KMS-11 (cell line): ENCODE data around the gene MNAT1.

Experiments used
- H2AFZ ChIP-seq: fragments of 200-600 bp; sonication (generic); 2 replicates; pipeline ENCODE4 v1.6.1; 2016; ENCODE audit warnings: antibody characterized with exemption, mixed run types, low read depth
- H3K27ac ChIP-seq: fragments of 200-600 bp; sonication (generic); 2 replicates; pipeline ENCODE4 v1.6.1; 2016; ENCODE audit warnings: mild to moderate bottlenecking, mixed run types
- H3K27me3 ChIP-seq: fragments of 200-600 bp; sonication (generic); 2 replicates; pipeline ENCODE4 v1.6.1; 2017; ENCODE audit warnings: mild to moderate bottlenecking, low read depth, mixed run types, moderate library complexity; ENCODE audit not compliant: insufficient read depth
- H3K36me3 ChIP-seq: fragments of 200-600 bp; sonication (generic); 2 replicates; pipeline ENCODE4 v1.6.1; 2017; ENCODE audit warnings: mild to moderate bottlenecking, mixed run types; ENCODE audit not compliant: insufficient read depth
- H3K4me1 ChIP-seq: fragments of 200-600 bp; sonication (generic); 2 replicates; pipeline ENCODE4 v1.6.1; 2016; ENCODE audit warnings: mild to moderate bottlenecking, low read depth, mixed run types; ENCODE audit not compliant: poor library complexity, severe bottlenecking
- H3K4me2 ChIP-seq: fragments of 200-600 bp; sonication (generic); 2 replicates; pipeline ENCODE4 v1.7.0; 2016; ENCODE audit warnings: mild to moderate bottlenecking, mixed run types
- H3K4me3 ChIP-seq: fragments of 200-600 bp; sonication (generic); IDR thresholded peaks from 2 replicates; pipeline ENCODE4 v1.6.1; 2017; ENCODE audit warnings: low read depth, low read length, mixed read lengths; ENCODE audit not compliant: insufficient read depth
- H3K79me2 ChIP-seq: fragments of 200-600 bp; sonication (generic); 2 replicates; pipeline ENCODE4 v1.6.1; 2016; ENCODE audit warnings: low read depth, mixed run types; ENCODE audit not compliant: insufficient read depth
- H3K9ac ChIP-seq: fragments of 200-600 bp; sonication (generic); 2 replicates; pipeline ENCODE4 v1.6.1; 2016; ENCODE audit warnings: mild to moderate bottlenecking, mixed run types
- H4K20me1 ChIP-seq: fragments of 200-600 bp; sonication (generic); 2 replicates; pipeline ENCODE4 v1.6.1; 2016; ENCODE audit warnings: mild to moderate bottlenecking, mixed run types; ENCODE audit not compliant: insufficient read depth
- CTCF ChIP-seq: fragments of 200-600 bp; sonication (generic); conservative IDR thresholded peaks from 2 replicates; pipeline ENCODE4 v1.6.1; 2017; ENCODE audit warnings: low read depth, mild to moderate bottlenecking, antibody characterized with exemption, low read length, moderate library complexity, mixed read lengths

MNAT1 gene

GRCh38 chr14:60786905-60787304 is 52.3 kb downstream of the MNAT1 start:
- no peaks in the 10 kb centered on the region for H3K36me3 ChIP-seq
- H3K4me3 ChIP-seq = no peak overlapping the region
- no peak overlapping the region for H2AFZ ChIP-seq
- no peak overlapping the region for H3K9ac ChIP-seq
- no peak overlapping the region for H3K4me2 ChIP-seq
- no peaks in the 10 kb centered on the region for H3K27me3 ChIP-seq
- no peak for TF ChIP-seq CTCF
- H4K20me1 ChIP-seq = no peaks in the 10 kb centered on the region
- H3K27ac ChIP-seq = no peak overlapping the region
- H3K4me1 ChIP-seq = peaks cover 4% of the 10 kb centered on the region
- peaks cover 4% of the 10 kb centered on the region; the same call in 1 of the 2 replicates for H3K79me2 ChIP-seq

GRCh38 chr14:60789656-60790055 is 55.1 kb downstream of the MNAT1 start:
- no peaks in the 10 kb centered on the region for H4K20me1 ChIP-seq
- no peaks in the 10 kb centered on the region for H3K36me3 ChIP-seq
- no peak overlapping the region for H3K27ac ChIP-seq
- H3K79me2 ChIP-seq = peaks cover 7% of the 10 kb centered on the region; the same call in 1 of the 2 replicates
- H3K27me3 ChIP-seq = no peaks in the 10 kb centered on the region
- no peak overlapping the region for H3K9ac ChIP-seq
- H3K4me1 ChIP-seq = peaks cover 15% of the 10 kb centered on the region
- H2AFZ ChIP-seq = no peak overlapping the region
- H3K4me2 ChIP-seq = no peak overlapping the region
- no peak for TF ChIP-seq CTCF
- H3K4me3 ChIP-seq = no peak overlapping the region

- peaks cover 15% of the 10 kb centered on the region for H3K4me1 ChIP-seq
- no peak for TF ChIP-seq CTCF
- no peaks in the 10 kb centered on the region for H4K20me1 ChIP-seq
- H3K27me3 ChIP-seq = no peaks in the 10 kb centered on the region
- no peak overlapping the region for H3K9ac ChIP-seq
- H3K4me3 ChIP-seq = no peak overlapping the region
- H2AFZ ChIP-seq = no peak overlapping the region
- no peaks in the 10 kb centered on the region for H3K36me3 ChIP-seq
- no peak overlapping the region for H3K4me2 ChIP-seq
- H3K79me2 ChIP-seq = peaks cover 7% of the 10 kb centered on the region; the same call in 1 of the 2 replicates
- H3K27ac ChIP-seq = no peak overlapping the region
Observed at GRCh38 chr14:60790850-60791249, 56.3 kb downstream of the MNAT1 start.

GRCh38 chr14:60796434-60796833 is 61.9 kb downstream of the MNAT1 start:
- H3K4me3 ChIP-seq = no peak overlapping the region
- H3K27ac ChIP-seq = no peak overlapping the region
- no peaks in the 10 kb centered on the region for H4K20me1 ChIP-seq
- H3K79me2 ChIP-seq = peaks cover 7% of the 10 kb centered on the region; the same call in 1 of the 2 replicates
- H2AFZ ChIP-seq = no peak overlapping the region
- no peaks in the 10 kb centered on the region for H3K36me3 ChIP-seq
- no peaks in the 10 kb centered on the region for H3K27me3 ChIP-seq
- no peak for TF ChIP-seq CTCF
- no peak overlapping the region for H3K4me2 ChIP-seq
- peaks cover 15% of the 10 kb centered on the region for H3K4me1 ChIP-seq
- H3K9ac ChIP-seq = no peak overlapping the region
